GM12891 (cell line): Measurements from ENCODE around the gene WNT7B.
"Not testable (repeated sequence)": the region's sequence is repeated elsewhere in the genome, so short reads cannot be mapped to it uniquely, and the experiment has no call there.

ENCODE experiments used
- DNase-seq: peaks from one replicate; pipeline ENCODE4 v3.0.0; 2011; ENCODE audit warnings: low spot score; ENCODE audit not compliant: insufficient read length
- FAIRE-seq: peaks from 2 replicates; lab custom pipeline; 2011; peaks lifted over from hg19 to GRCh38; lab: Jason Lieb, UNC
- PAX5 ChIP-seq: IDR thresholded peaks from 2 replicates; pipeline ENCODE4 v1.6.1; 2011; ENCODE audit warnings: low read length, moderate library complexity, mild to moderate bottlenecking; ENCODE audit not compliant: insufficient read depth, severe bottlenecking
- POLR2A ChIP-seq: IDR thresholded peaks from 2 replicates; pipeline ENCODE4 v1.6.1; 2011; ENCODE audit warnings: low read depth, low read length, control low read depth
- POLR2AphosphoS5 ChIP-seq: IDR thresholded peaks from 2 replicates; pipeline ENCODE4 v1.6.1; 2011; ENCODE audit warnings: low read depth, low read length, control low read depth
- POU2F2 ChIP-seq: IDR thresholded peaks from 2 replicates; pipeline ENCODE4 v1.6.1; 2011; ENCODE audit warnings: low read depth, mild to moderate bottlenecking, control low read depth, low read length, moderate library complexity
- SPI1 ChIP-seq: IDR thresholded peaks from 2 replicates; pipeline ENCODE4 v1.6.1; 2011; ENCODE audit warnings: low read depth, low read length, control low read depth
- TAF1 ChIP-seq: IDR thresholded peaks from 2 replicates; pipeline ENCODE4 v1.6.1; 2011; ENCODE audit warnings: low read depth, low read length, control low read depth

Gene WNT7B

GRCh38 chr22:46008836-46009596 is 32.1 kb upstream of the WNT7B start:
- no peak for DNase-seq
- FAIRE-seq: no peak
- TF ChIP-seq POLR2A: no peak
- no peak for TF ChIP-seq SPI1
- TF ChIP-seq PAX5: no peak
- TF ChIP-seq POLR2AphosphoS5: no peak
- no peak for TF ChIP-seq POU2F2
- TF ChIP-seq TAF1: no peak

GRCh38 chr22:46008291-46008690 is 31.3 kb upstream of the WNT7B start:
- TF ChIP-seq POLR2A: no peak
- no peak for TF ChIP-seq PAX5
- no peak for TF ChIP-seq POLR2AphosphoS5
- TF ChIP-seq SPI1: no peak
- TF ChIP-seq POU2F2: no peak
- no peak for TF ChIP-seq TAF1
- FAIRE-seq (no peak), DNase-seq (no peak)

- TF ChIP-seq SPI1: no peak
- TF ChIP-seq POLR2A: no peak
- no peak for TF ChIP-seq PAX5
- no peak for TF ChIP-seq POU2F2
- no peak for TF ChIP-seq TAF1
- TF ChIP-seq POLR2AphosphoS5: no peak
- DNase-seq (no peak), FAIRE-seq (no peak)
These were observed 30.9 kb upstream of the WNT7B start for GRCh38 chr22:46007848-46008261.

- FAIRE-seq (no peak), DNase-seq (no peak)
- TF ChIP-seq POLR2A: no peak
- no peak for TF ChIP-seq SPI1
- no peak for TF ChIP-seq PAX5
- no peak for TF ChIP-seq POU2F2
- no peak for TF ChIP-seq POLR2AphosphoS5
- no peak for TF ChIP-seq TAF1
These were observed 30.3 kb upstream of the WNT7B start for GRCh38 chr22:46007003-46007847.

GRCh38 chr22:46006379-46007002 is 29.5 kb upstream of the WNT7B start:
- FAIRE-seq: peak; percentile 96
- TF ChIP-seq PAX5 (no peak), SPI1 (peak; percentile 5; the same call in 1 of the 2 replicates), POLR2A (no peak), POU2F2 (no peak)
- peak; percentile 98 for DNase-seq

GRCh38 chr22:46005116-46005705 is 28.2 kb upstream of the WNT7B start:
- FAIRE-seq, DNase-seq: not testable (repeated sequence)

- DNase-seq: no peak
- TF ChIP-seq POLR2A: no peak
- TF ChIP-seq POLR2AphosphoS5: no peak
- TF ChIP-seq POU2F2: no peak
- no peak for TF ChIP-seq TAF1
- TF ChIP-seq PAX5: no peak
- FAIRE-seq: no peak
These were observed 27.3 kb upstream of the WNT7B start for GRCh38 chr22:46004105-46004866.

- DNase-seq (no peak), FAIRE-seq (no peak)
- no peak for TF ChIP-seq TAF1
These were observed 26.5 kb upstream of the WNT7B start for GRCh38 chr22:46003271-46004091.
